ENCODE measurements around the gene HSD17B12. TPM values are rescaled to one million over a fixed set of nuclear protein-coding genes. Genes with fewer than 3 reads are reported as not detected.
A peak's percentile ranks its signal among the peaks of the same experiment; 100 is the strongest.

The HSD17B12 gene
- 77.0 and 84.7 TPM in 2 replicates for total RNA-seq

DNA sequence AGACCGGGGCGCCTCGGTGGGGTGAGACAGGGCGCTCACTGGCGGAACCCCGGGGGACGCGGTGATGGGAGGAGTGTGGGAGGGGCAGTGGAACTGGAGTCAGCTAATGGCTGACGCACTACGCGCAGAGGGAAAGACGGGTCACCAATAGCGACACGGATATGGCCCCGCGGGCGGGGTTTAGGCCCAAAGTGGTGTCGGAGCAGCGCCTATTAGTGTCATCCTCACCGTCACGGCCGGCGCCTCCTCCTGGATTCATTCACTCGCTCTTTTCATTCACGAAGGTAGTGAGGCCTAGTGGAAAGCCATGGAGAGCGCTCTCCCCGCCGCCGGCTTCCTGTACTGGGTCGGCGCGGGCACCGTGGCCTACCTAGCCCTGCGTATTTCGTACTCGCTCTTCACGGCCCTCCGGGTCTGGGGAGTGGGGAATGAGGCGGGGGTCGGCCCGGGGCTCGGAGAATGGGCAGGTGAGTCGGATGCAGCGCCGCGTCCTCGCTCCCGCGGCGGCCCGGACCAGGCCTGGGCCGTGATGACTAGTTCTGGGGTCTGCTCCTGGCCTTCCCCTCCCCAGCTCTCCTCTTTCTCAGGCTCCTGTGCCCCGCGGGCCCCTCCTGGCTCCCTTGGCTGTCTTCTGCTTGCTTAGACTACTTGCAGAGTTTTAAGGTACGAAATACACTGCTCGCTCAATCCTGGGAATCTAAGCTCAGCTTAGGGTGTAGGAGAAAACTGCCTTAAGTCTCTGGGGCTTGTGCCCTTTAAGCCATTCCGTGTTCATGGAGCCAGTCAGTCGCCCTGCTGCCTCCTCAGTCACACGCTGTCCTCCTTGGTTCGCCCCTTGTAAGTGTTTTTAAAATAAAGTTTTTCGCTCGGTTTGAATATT, at the start of gene HSD17B12:
TSS of gene HSD17B12 (plus strand) at position 218 of the 880 bp plus-strand sequence. CDS start at position 308, 90 bp downstream.
- DNase-seq (ENCODE audit: low read depth) = peak; percentile 93
- Histone ChIP-seq H3K4me3 (ENCODE audit: low read depth, low read length) (peak within 1 kb of the TSS; percentile 92), H3K36me3 (ENCODE audit: control insufficient read depth, insufficient read depth, low read length) (no peaks in the 10 kb centered on the region), H3K27me3 (ENCODE audit: control insufficient read depth, insufficient read depth, low read length) (no peaks in the 10 kb centered on the region)
- TF ChIP-seq, protein P1, sequence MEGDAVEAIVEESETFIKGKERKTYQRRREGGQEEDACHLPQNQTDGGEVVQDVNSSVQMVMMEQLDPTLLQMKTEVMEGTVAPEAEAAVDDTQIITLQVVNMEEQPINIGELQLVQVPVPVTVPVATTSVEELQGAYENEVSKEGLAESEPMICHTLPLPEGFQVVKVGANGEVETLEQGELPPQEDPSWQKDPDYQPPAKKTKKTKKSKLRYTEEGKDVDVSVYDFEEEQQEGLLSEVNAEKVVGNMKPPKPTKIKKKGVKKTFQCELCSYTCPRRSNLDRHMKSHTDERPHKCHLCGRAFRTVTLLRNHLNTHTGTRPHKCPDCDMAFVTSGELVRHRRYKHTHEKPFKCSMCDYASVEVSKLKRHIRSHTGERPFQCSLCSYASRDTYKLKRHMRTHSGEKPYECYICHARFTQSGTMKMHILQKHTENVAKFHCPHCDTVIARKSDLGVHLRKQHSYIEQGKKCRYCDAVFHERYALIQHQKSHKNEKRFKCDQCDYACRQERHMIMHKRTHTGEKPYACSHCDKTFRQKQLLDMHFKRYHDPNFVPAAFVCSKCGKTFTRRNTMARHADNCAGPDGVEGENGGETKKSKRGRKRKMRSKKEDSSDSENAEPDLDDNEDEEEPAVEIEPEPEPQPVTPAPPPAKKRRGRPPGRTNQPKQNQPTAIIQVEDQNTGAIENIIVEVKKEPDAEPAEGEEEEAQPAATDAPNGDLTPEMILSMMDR (IDR thresholded peaks at IDR 0.05; ENCODE audit: insufficient read depth, low read length, poor library complexity, severe bottlenecking) = no peak

DNA sequence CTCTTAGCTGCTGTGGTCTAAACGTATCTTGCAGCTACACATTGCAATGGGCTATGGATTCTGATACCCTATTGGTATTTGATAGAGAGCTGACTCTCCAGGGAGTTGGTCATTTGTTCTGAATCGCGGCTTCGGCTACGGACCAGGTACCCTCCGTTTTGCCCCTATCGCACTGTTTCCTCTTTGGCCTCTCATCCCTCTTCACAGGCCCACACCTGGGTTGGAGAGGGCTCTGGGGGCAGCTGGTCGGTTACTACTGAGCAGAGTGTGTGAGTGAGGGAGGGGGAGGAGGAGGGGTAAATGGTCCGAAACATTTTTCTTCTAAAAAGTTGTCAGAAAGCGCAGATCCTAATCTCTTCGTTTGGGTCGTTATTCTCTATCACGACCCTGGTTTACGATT, 48.8 kb upstream of the HSD17B12 start:
- TF ChIP-seq, protein P1 (IDR thresholded peaks at IDR 0.05; ENCODE audit: insufficient read depth, low read length, poor library complexity, severe bottlenecking) = no peak
- no peak for DNase-seq (ENCODE audit: low read depth)
- peaks cover 6% of the 10 kb centered on the region for H3K27me3 ChIP-seq (ENCODE audit: control insufficient read depth, insufficient read depth, low read length)
- no peak overlapping the region for H3K4me3 ChIP-seq (ENCODE audit: low read depth, low read length)
- no peaks in the 10 kb centered on the region for H3K36me3 ChIP-seq (ENCODE audit: control insufficient read depth, insufficient read depth, low read length)

DNA sequence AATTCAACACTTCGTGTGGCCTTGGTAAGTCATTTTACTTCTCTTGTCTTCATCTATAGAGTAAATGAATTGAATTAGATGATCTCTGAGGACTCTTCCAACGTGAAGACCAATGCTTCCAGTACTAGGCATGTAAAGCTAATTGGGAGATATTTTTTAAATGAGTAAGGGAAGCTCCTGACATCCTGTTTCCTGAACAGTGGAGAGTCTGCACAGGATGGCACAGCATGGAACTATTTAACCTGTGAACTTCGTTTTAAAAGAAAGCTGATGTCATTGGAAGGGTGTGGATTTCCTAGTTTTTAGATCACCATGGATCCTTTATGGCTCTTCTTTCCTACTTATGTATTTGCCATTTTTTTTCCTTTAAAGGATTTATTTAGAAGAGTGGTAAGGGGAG, 48.4 kb upstream of the HSD17B12 start:
- Histone ChIP-seq H3K27me3 (ENCODE audit: control insufficient read depth, insufficient read depth, low read length) (peaks cover 6% of the 10 kb centered on the region), H3K4me3 (ENCODE audit: low read depth, low read length) (no peak overlapping the region), H3K36me3 (ENCODE audit: control insufficient read depth, insufficient read depth, low read length) (no peaks in the 10 kb centered on the region)
- no peak for DNase-seq (ENCODE audit: low read depth)
- TF ChIP-seq, protein P1 (IDR thresholded peaks at IDR 0.05; ENCODE audit: insufficient read depth, low read length, poor library complexity, severe bottlenecking) = no peak

DNA sequence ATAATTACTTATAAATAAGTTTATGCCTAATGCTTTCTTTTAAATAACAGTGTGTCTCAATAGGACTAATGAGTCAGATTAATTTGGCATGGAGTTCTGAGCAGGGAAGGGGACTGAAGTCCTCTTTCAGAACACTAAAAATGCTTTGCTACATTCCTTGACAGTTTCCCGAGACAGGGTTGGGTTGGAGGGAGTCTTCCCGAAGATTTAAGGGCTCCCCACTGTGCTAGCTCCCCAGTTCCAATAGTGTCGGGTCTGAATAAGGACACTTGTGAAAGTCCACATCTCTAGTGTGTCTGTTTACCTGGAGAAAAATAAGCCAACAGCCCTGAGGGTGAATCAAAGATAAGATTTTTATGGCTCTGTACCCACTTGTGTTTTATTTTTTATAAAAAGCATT, 41.8 kb upstream of the HSD17B12 start:
- TF ChIP-seq, protein P1 (IDR thresholded peaks at IDR 0.05; ENCODE audit: insufficient read depth, low read length, poor library complexity, severe bottlenecking) = no peak
- H3K36me3 ChIP-seq (ENCODE audit: control insufficient read depth, insufficient read depth, low read length) = no peaks in the 10 kb centered on the region
- peaks cover 14% of the 10 kb centered on the region for H3K27me3 ChIP-seq (ENCODE audit: control insufficient read depth, insufficient read depth, low read length)
- no peak for DNase-seq (ENCODE audit: low read depth)
- H3K4me3 ChIP-seq (ENCODE audit: low read depth, low read length) = no peak overlapping the region

DNA sequence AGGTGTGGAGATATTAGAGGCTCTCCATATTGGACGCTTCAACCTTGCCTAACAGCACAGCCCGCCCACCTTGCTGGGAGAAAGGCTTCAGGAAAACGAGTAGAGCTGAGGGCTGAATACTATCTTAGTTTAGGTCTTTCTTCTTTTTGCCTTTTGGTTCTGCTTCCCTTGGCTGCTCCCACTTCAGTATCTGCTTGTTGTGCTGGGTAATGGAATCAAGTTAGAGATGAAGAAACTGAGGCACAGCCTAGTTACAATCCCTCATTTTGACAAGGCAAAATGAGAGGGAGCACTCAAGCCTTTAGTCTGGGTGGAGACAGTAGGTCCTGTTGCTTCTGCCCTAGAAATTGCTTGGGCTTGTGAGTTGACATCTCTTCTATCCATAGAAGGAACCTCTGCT, 41.3 kb upstream of the HSD17B12 start:
- Histone ChIP-seq H3K27me3 (ENCODE audit: control insufficient read depth, insufficient read depth, low read length) (peaks cover 14% of the 10 kb centered on the region), H3K4me3 (ENCODE audit: low read depth, low read length) (no peak overlapping the region), H3K36me3 (ENCODE audit: control insufficient read depth, insufficient read depth, low read length) (no peaks in the 10 kb centered on the region)
- TF ChIP-seq, protein P1 (IDR thresholded peaks at IDR 0.05; ENCODE audit: insufficient read depth, low read length, poor library complexity, severe bottlenecking) = no peak
- no peak for DNase-seq (ENCODE audit: low read depth)
